Measurements from ENCODE around the gene SH3RF1.

DNA sequence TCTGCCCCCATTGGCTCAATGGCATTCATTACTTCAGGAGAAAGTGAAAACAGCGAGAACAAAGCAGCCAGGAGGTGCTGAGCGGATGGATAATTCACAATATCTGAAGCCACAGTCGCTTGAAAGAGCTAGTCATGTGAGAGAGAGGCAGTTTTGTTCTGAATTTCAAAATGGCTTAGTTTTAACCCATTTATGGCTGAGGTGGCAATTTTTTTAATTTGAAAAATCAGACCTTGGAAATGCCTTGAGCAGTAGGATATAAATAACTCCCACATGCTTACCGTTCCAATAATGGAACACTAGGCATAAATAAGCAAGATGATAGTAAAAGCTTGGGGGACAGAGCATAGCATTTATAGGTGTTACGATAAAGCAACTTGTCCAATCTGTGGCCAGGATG is 203.8 kb downstream of the SH3RF1 start:
- TF ChIP-seq CTCF (conservative IDR thresholded peaks at IDR 0.05 in 1 of 2, IDR thresholded peaks at IDR 0.05 in 1 of 2; ENCODE audit: extremely low read depth in 1 of 2, insufficient read depth in 1 of 2, low read depth in 1 of 2, low read length in 2 of 2) = no peak
- no peak for TF ChIP-seq EZH2 (IDR thresholded peaks at IDR 0.05; ENCODE audit: borderline replicate concordance, low read length)
